Measurements from ENCODE around the gene B3GNT8.
"Not testable (repeated sequence)": the region's sequence is repeated elsewhere in the genome, so short reads cannot be mapped to it uniquely, and the experiment has no call there.

The B3GNT8 gene
- 0.09 to 1.5 reads per million in 2 experiments for total RNA-seq

GRCh38 chr19:41426952-41427646 is at the start of gene B3GNT8:
B3GNT8 (minus strand) TSS chr19:41427374; CDS start chr19:41426778, 596 bp downstream.
- DNase-seq (ENCODE audit: low read depth): no peak

DNA sequence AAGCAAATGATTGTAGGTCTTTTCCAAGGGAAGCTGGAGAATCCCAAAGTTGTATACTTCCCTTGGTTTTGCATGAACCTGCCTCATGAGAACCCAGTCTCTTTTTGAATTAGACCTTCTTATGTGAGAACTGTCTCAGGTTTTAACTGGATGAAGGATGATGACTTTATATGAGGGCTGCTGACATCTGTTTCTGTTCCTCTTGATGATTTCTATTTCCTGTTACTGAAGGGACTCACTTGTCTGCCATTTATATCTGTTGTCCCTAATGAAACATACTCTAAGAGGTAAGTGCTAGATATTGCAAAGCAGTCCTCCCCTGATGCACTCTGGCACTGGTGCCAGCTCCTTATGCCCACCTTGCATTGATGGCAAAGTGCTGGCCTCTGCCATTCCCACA is 49.4 kb upstream of the B3GNT8 start:
- DNase-seq (ENCODE audit: low read depth): no peak

DNA sequence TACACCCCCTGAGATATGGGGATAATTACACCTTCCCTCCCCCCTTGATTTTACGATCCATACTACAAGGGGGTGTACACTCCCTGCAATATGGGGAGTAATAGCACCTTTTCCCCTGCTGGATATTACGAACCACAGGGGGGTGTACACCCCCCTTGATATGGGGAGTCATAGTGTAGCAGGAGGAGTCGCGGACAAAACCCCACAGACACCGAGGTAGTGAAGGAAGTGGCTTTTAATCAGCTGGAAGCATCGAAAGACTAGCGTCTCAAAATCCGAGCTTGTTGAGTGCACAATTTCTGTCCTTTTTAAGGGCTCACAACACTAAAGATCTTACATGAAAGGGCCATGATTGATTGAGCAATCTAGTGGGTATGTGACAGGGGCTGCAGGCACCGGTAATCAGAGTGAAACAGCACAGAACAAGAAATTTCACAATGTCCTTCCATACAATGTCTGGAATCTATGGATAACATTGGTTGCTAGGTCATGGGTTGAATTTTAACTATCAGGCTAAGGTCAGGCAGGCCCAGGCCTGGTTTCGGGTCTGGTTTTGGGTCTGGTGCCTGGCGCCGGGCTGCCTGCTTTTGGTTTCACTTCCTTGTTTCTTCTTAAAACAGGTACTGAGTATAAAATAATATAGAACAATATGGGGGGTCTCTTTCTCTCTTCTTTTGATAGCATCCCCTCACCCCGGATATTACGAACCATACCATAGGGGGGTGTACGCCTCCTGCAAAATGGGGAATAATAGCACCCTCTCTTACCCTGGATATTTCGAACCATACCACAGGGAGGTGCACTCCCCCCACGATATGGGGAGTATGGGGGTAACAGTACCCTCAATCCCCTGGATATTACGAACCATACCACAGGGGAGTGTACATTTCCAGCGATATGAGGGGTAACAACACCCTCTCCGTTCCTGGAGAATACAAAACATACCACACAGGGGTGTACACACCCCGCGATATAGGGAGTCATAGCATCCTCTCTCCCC is 36.4 kb upstream of the B3GNT8 start:
- not testable (repeated sequence) for DNase-seq (ENCODE audit: low read depth)

DNA sequence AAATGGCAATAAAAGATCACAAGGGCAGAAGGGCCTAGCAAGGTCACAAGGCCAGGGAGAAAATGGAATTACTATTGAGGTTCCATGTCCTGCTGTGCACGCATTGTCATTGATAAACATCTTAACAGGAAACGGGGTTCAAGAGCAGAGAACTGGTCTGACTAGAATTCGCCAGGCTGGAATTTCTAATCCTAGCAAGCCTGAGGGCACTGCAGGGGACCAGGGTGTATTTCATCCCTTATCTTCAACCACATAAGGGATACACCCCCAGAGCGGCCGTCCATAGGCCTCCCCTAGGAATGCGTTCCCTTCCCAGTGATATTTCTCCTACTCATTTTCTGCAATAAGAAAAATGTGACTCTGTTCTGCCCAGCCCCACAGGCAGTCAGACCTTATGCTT is 35.3 kb upstream of the B3GNT8 start:
- no peak for DNase-seq (ENCODE audit: low read depth)

DNA sequence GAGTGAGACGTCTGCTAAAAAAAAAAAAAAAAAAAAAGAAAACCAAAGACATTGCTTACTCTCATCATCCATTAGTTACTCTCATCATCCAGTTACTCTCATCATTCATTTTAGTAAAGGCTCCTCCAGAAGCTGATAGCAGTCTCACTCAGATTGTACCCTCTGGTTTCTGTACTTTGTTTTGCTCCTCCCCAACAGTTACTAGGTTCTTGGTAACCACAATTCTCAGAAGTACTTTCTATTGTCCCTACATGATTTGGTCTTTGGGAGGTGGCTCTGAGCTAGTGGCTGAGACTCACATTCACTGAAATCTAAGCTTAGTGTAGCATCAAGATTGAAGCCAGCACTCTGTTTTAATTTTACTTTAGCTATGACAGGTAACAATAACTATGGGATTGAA is 30.1 kb upstream of the B3GNT8 start:
- DNase-seq (ENCODE audit: low read depth): no peak

GRCh38 chr19:41456342-41456918 is 29.3 kb upstream of the B3GNT8 start:
- DNase-seq (ENCODE audit: low read depth): no peak

DNA sequence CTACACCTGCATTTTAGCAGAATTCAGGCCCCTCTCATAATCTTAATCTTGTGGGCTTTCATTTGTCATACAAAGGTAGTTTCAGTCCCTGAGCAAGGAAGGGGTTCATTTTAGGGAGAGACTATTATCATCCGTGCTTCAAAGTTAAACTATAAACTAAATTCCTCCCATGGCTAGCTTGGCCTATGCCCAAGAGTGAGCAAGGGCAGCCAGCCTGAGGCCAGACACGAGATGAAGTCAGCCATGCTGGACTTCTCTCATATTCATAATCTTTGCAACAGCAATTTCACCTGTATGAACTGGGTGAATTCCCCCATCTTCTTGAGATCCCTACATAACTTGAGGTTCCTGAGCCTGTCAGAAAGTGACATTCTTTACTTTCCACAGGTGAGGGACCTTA is 28.8 kb upstream of the B3GNT8 start:
- DNase-seq (ENCODE audit: low read depth): no peak

DNA sequence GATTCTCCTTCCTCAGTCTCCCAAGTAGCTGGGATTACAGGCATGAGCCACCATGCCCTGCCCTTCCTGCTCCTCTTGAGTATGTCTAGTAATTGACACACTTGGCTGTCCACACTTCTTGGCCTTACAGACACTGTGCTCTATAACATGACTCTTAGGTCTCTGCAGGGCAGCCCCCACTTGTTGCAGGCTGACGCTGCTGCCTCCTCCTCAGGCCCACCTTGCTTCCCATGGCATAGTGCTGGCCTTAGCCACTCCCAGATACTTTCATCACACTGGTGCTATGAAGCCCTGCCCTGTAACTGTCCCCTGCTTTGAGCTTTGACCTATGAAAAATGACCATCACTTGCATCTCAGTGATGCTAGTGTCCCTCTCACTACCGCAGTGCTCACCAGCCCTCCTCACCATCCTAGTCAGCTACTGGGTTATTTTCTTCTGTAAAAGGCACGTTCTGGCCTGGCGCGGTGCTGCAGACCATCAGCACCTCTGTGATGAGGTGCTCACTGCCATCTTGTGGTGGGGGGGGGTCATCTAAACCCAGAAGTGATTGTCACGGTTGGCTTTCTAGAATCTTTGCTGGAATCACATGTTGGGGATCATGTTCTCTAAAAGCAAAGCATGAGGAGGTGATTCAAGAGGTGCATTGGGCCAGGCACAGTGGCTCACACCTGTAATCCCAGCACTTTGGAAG is 25.6 kb upstream of the B3GNT8 start:
- no peak for DNase-seq (ENCODE audit: low read depth)

DNA sequence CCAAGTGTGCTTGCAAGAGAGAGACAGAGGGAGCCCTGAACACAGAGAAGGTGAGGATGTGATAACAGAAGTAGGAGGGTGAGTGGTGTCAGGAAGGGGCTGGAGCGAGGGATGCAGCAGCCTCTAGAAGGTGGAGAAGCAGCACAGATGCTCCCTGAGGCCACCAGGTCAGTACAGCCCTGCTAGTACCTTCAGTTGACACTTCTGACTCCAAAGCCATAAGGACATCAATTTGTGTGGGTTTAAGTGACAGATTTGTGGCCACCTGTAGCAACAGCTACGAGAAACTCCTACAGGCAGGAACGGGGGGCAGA is 22.6 kb upstream of the B3GNT8 start:
- DNase-seq (ENCODE audit: low read depth): no peak

GRCh38 chr19:41449079-41449864 is 22.1 kb upstream of the B3GNT8 start:
- peak; percentile 56 for DNase-seq (ENCODE audit: low read depth)

- no peak for DNase-seq (ENCODE audit: low read depth)
Observed at GRCh38 chr19:41447732-41448332, 20.7 kb upstream of the B3GNT8 start.

GRCh38 chr19:41445575-41445974 is 18.4 kb upstream of the B3GNT8 start:
- DNase-seq (ENCODE audit: low read depth): no peak

GRCh38 chr19:41443813-41444455 is 16.8 kb upstream of the B3GNT8 start:
- DNase-seq (ENCODE audit: low read depth): no peak

- DNase-seq (ENCODE audit: low read depth): no peak
Observed at GRCh38 chr19:41442473-41443355, 15.5 kb upstream of the B3GNT8 start, which contains the start of gene ERICH4. ERICH4 (plus strand) TSS chr19:41443156; CDS start chr19:41443170, 14 bp downstream.

DNA sequence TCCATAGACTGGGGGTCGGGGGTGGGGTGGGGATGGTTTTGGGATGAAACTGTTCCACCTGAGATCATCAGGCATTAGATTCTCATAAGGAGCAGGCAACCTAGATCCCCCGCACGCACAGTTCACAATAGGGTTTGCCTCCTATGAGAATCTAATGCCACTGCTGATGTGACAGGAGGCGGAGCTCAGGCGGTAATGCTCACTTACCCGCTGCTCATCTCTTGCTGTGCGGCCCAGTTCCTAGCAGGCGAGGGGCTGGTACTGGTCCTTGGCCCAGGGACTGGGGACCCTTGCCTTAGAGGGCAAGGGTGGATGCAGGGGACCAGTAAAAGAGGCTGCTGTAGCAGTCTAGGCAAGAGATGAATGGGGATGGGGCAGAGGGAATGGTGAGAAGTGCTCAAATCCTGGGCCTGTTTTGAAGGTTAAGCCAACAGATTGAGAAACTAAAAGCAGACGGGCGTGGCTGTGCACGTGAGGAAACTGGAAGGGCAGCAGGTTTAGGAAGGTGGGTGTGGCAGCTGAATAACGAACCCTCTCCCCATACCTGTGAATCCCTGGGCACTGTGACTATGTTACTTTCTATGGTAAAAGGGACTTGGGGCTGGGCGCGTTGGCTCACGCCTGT is 14.3 kb upstream of the B3GNT8 start:
- DNase-seq (ENCODE audit: low read depth): no peak

- DNase-seq (ENCODE audit: low read depth): peak; percentile 91
Observed at GRCh38 chr19:41439441-41440222, 12.5 kb upstream of the B3GNT8 start, which contains the start of gene DMAC2. DMAC2 (minus strand) TSS chr19:41439912; CDS start chr19:41439899, 13 bp downstream.

DNA sequence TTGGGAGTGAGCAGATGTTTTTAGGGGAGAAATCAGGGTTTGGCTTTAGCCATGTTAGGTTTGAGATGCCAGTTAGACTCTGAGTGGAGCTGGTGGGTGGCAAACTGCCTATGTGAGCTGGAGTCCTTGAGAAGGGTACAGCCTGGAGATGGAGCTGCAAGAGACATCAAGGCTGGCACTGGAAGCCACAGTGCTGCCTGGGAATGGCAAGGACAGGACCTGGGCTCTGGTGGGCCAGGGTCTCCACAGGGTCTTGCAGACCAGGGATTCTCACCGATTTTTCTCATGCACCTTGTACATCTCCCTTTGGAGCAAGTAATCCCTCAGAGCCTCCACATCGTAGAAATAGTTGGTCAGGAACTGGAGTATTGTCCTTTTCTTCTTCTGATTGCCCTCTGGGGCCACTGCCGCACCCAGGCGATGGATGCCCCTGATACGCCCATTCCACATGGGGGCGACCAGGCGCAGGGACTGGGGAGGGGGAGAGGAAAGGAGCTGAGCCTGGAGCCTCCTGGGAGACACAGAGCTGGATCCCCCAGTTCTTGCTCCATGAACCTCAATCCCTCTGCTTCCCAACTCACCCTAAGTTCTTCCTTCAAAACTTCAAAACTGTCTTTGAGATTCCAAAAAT is 10.9 kb upstream of the B3GNT8 start:
- no peak for DNase-seq (ENCODE audit: low read depth)

DNA sequence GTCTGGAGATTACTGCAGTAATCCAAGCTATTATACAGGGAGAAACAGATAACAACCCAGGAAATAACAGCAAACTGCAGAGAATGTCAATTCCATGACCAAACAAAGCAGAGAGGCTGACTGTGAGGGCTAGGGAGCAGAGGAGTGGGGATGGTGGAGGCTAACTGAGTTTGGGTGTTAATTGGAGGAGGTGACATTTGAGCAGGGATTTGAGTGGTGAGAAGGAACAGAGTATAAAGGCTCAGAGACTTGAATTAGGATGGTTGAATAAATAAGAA is 9.4 kb upstream of the B3GNT8 start:
- DNase-seq (ENCODE audit: low read depth): no peak

Data from T follicular helper cell (primary cell).